DOHH2 (cell line): ENCODE results near the gene RTP2.

Experiments
- H3F3A ChIP-seq: fragments of 200-600 bp; sonication (generic), shearing (Covaris generic); 2 replicates; pipeline ENCODE4 v1.6.0; 2016; ENCODE audit warnings: antibody characterized with exemption, mild to moderate bottlenecking; ENCODE audit not compliant: control insufficient read depth, insufficient read depth
- H3K27ac ChIP-seq: fragments of 200-600 bp; sonication (generic); 2 replicates; pipeline ENCODE4 v1.5.1; 2014; ENCODE audit warnings: low read depth, mild to moderate bottlenecking, low read length, moderate library complexity
- H3K27me3 ChIP-seq: fragments of 200-600 bp; sonication (generic); 2 replicates; pipeline ENCODE4 v1.6.1; 2014; ENCODE audit warnings: mild to moderate bottlenecking, low read length, mixed read lengths; ENCODE audit not compliant: control insufficient read depth
- H3K36me3 ChIP-seq: fragments of 200-600 bp; sonication (generic); 2 replicates; pipeline ENCODE4 v1.6.1; 2014; ENCODE audit warnings: mild to moderate bottlenecking, low read length, moderate library complexity, mixed read lengths; ENCODE audit not compliant: control insufficient read depth
- H3K4me1 ChIP-seq: fragments of 200-600 bp; sonication (generic); 2 replicates; pipeline ENCODE4 v1.6.1; 2014; ENCODE audit warnings: mild to moderate bottlenecking, low read length, mixed read lengths; ENCODE audit not compliant: control insufficient read depth
- H3K4me2 ChIP-seq: fragments of 200-600 bp; sonication (generic); 2 replicates; pipeline ENCODE4 v1.6.0; 2014; ENCODE audit warnings: mild to moderate bottlenecking, low read length, moderate library complexity
- H3K4me3 ChIP-seq: fragments of 200-600 bp; sonication (generic); 2 replicates; pipeline ENCODE4 v1.5.1; 2014; ENCODE audit warnings: mild to moderate bottlenecking, low read length, mixed read lengths
- H3K79me2 ChIP-seq: fragments of 200-600 bp; sonication (generic); 2 replicates; pipeline ENCODE4 v1.6.1; 2014; ENCODE audit warnings: mild to moderate bottlenecking, low read length, mixed read lengths; ENCODE audit not compliant: control insufficient read depth
- H3K9me2 ChIP-seq: fragments of 200-600 bp; sonication (generic); replicated peaks from 2 replicates; pipeline ENCODE4 v1.6.1; 2014; ENCODE audit warnings: mild to moderate bottlenecking, low read length, mixed read lengths; ENCODE audit not compliant: control insufficient read depth
- H3K9me3 ChIP-seq: fragments of 200-600 bp; sonication (generic); 2 replicates; pipeline ENCODE4 v1.6.1; 2014; ENCODE audit warnings: antibody characterized with exemption, low read length, mixed read lengths; ENCODE audit not compliant: control insufficient read depth, insufficient read depth
- H4K20me1 ChIP-seq: fragments of 200-600 bp; sonication (generic); 2 replicates; pipeline ENCODE4 v1.6.0; 2014; ENCODE audit warnings: low read depth, mild to moderate bottlenecking, antibody characterized with exemption, low read length, moderate library complexity; ENCODE audit not compliant: control insufficient read depth, insufficient read depth
- EZH2phosphoT487 ChIP-seq: fragments of 200-600 bp; sonication (generic); IDR thresholded peaks from 2 replicates; pipeline ENCODE4 v1.6.1; 2017; ENCODE audit warnings: borderline replicate concordance, mild to moderate bottlenecking, antibody characterized with exemption, low read length, moderate library complexity, mixed read lengths
- TF ChIP-seq, protein P1 (sequence below): fragments of 200-600 bp; sonication (generic); IDR thresholded peaks from one replicate; pipeline ENCODE4 v1.5.1; 2014; ENCODE audit warnings: antibody characterized with exemption, mild to moderate bottlenecking, low read depth, low read length; ENCODE audit not compliant: poor library complexity, severe bottlenecking

Gene RTP2

DNA sequence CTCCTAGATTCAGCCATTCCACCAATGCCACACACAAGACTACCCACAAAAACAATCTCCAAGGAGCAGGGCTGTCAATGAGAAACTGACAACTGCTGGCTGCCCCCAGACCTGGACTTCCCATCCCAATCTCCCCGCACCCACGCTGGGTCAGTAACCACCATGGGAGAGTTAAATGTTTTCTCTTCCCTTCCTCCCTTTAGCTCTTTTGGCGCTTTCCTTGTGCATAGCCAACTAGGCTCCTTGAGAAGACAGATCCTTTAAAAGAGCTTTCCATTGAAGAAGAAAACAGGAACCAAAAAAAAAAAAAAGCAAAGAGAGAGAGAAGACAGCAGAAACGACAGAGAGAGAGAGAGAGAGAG is 34.6 kb upstream of the RTP2 start:
- no peak overlapping the region for H3K4me3 ChIP-seq
- no peaks in the 10 kb centered on the region for H3K27me3 ChIP-seq
- peaks cover 100% of the 10 kb centered on the region for H3K79me2 ChIP-seq
- no peaks in the 10 kb centered on the region for H3K9me3 ChIP-seq
- H3K27ac ChIP-seq: no peak overlapping the region
- peaks cover 100% of the 10 kb centered on the region for H3K36me3 ChIP-seq
- peaks cover 53% of the 10 kb centered on the region for H3K4me1 ChIP-seq
- TF ChIP-seq, protein P1, sequence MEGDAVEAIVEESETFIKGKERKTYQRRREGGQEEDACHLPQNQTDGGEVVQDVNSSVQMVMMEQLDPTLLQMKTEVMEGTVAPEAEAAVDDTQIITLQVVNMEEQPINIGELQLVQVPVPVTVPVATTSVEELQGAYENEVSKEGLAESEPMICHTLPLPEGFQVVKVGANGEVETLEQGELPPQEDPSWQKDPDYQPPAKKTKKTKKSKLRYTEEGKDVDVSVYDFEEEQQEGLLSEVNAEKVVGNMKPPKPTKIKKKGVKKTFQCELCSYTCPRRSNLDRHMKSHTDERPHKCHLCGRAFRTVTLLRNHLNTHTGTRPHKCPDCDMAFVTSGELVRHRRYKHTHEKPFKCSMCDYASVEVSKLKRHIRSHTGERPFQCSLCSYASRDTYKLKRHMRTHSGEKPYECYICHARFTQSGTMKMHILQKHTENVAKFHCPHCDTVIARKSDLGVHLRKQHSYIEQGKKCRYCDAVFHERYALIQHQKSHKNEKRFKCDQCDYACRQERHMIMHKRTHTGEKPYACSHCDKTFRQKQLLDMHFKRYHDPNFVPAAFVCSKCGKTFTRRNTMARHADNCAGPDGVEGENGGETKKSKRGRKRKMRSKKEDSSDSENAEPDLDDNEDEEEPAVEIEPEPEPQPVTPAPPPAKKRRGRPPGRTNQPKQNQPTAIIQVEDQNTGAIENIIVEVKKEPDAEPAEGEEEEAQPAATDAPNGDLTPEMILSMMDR: no peak
- no peak for TF ChIP-seq EZH2phosphoT487
- H4K20me1 ChIP-seq: peaks cover 75% of the 10 kb centered on the region
- H3K4me2 ChIP-seq: peak overlapping the region; percentile 93
- H3F3A ChIP-seq: peaks cover 61% of the 10 kb centered on the region
- H3K9me2 ChIP-seq: no peaks in the 10 kb centered on the region

GRCh38 chr3:187736418-187736871 is 34.1 kb upstream of the RTP2 start:
- Histone ChIP-seq H3K79me2 (peaks cover 100% of the 10 kb centered on the region), H3F3A (peaks cover 63% of the 10 kb centered on the region), H3K27me3 (no peaks in the 10 kb centered on the region), H3K4me1 (peaks cover 53% of the 10 kb centered on the region), H3K4me3 (no peak overlapping the region), H3K27ac (no peak overlapping the region), H3K9me3 (no peaks in the 10 kb centered on the region), H3K4me2 (no peak overlapping the region), H4K20me1 (peaks cover 80% of the 10 kb centered on the region), H3K36me3 (peaks cover 100% of the 10 kb centered on the region), H3K9me2 (no peaks in the 10 kb centered on the region)
- TF ChIP-seq, protein P1: no peak
- TF ChIP-seq EZH2phosphoT487: no peak

GRCh38 chr3:187735837-187736236 is 33.5 kb upstream of the RTP2 start:
- Histone ChIP-seq H3K4me3 (no peak overlapping the region), H3K9me2 (no peaks in the 10 kb centered on the region), H3F3A (peaks cover 70% of the 10 kb centered on the region), H3K4me2 (no peak overlapping the region), H3K36me3 (peaks cover 100% of the 10 kb centered on the region), H4K20me1 (peaks cover 86% of the 10 kb centered on the region), H3K9me3 (no peaks in the 10 kb centered on the region), H3K4me1 (peaks cover 53% of the 10 kb centered on the region), H3K27ac (no peak overlapping the region), H3K27me3 (no peaks in the 10 kb centered on the region), H3K79me2 (peaks cover 100% of the 10 kb centered on the region)
- TF ChIP-seq EZH2phosphoT487: no peak
- TF ChIP-seq, protein P1: no peak
